Parathyroid adenoma (tissue), 2 donors: ENCODE results near the gene FAM98C.
"Not testable (repeated sequence)": the region's sequence is repeated elsewhere in the genome, so short reads cannot be mapped to it uniquely, and the experiment has no call there.

Source experiments
- H2AFZ ChIP-seq: fragments of 300-600 bp; sonication (generic); one replicate; pipeline ENCODE4 v1.7.0; 2017; ENCODE audit warnings: antibody characterized with exemption, mild to moderate bottlenecking
- H3K27ac ChIP-seq: fragments of 300-600 bp; sonication (generic); one replicate; pipeline ENCODE4 v1.7.0; 2017
- H3K27me3 ChIP-seq: fragments of 300-600 bp; sonication (generic); one replicate; pipeline ENCODE4 v1.7.0; 2017; ENCODE audit warnings: low read length; ENCODE audit not compliant: control insufficient read depth, insufficient read depth
- H3K36me3 ChIP-seq: fragments of 300-600 bp; sonication (generic); one replicate; pipeline ENCODE4 v1.7.0; 2017; ENCODE audit warnings: low read length; ENCODE audit not compliant: control insufficient read depth, insufficient read depth
- H3K4me1 ChIP-seq: fragments of 300-600 bp; sonication (generic); one replicate; pipeline ENCODE4 v1.7.0; 2017; ENCODE audit warnings: control low read depth
- H3K4me2 ChIP-seq: fragments of 300-600 bp; sonication (generic); one replicate; pipeline ENCODE4 v1.7.0; 2017; ENCODE audit warnings: low read length
- H3K4me3 ChIP-seq: fragments of 300-600 bp; sonication (generic); one replicate; pipeline ENCODE4 v1.7.0; 2017; ENCODE audit warnings: low read depth, low read length
- H3K79me2 ChIP-seq: fragments of 300-600 bp; sonication (generic); one replicate; pipeline ENCODE4 v1.7.0; 2017; ENCODE audit warnings: control low read depth
- H3K9ac ChIP-seq: fragments of 300-600 bp; sonication (generic); one replicate; pipeline ENCODE4 v1.7.0; 2017; ENCODE audit warnings: mild to moderate bottlenecking
- H3K9me3 ChIP-seq: fragments of 300-600 bp; sonication (generic); one replicate; pipeline ENCODE4 v1.7.0; 2017; ENCODE audit warnings: low read length; ENCODE audit not compliant: control insufficient read depth
- CTCF ChIP-seq: fragments of 300-600 bp; sonication (generic); IDR thresholded peaks from one replicate; pipeline ENCODE4 v1.7.0; 2017; ENCODE audit warnings: antibody characterized with exemption, mild to moderate bottlenecking
- donor health status: primary hyperparathyroidism.

FAM98C gene

GRCh38 chr19:38360351-38360750 is 42.5 kb upstream of the FAM98C start:
- Histone ChIP-seq H3K4me1 (no peaks in the 10 kb centered on the region), H3K9ac (no peak overlapping the region), H3K27me3 (no peaks in the 10 kb centered on the region), H3K4me2 (no peak overlapping the region), H3K4me3 (no peak overlapping the region), H3K79me2 (no peaks in the 10 kb centered on the region), H3K9me3 (no peaks in the 10 kb centered on the region), H3K27ac (no peak overlapping the region), H2AFZ (no peak overlapping the region), H3K36me3 (no peaks in the 10 kb centered on the region)
- no peak for TF ChIP-seq CTCF

GRCh38 chr19:38360839-38361631 is 41.9 kb upstream of the FAM98C start:
- Histone ChIP-seq H3K4me1 (no peaks in the 10 kb centered on the region), H3K27me3 (no peaks in the 10 kb centered on the region), H3K9ac (no peak overlapping the region), H3K27ac (no peak overlapping the region), H3K4me2 (peak overlapping the region; percentile 100), H3K36me3 (no peaks in the 10 kb centered on the region), H3K4me3 (peak overlapping the region; percentile 78), H3K79me2 (no peaks in the 10 kb centered on the region), H2AFZ (peak overlapping the region; percentile 97), H3K9me3 (no peaks in the 10 kb centered on the region)
- no peak for TF ChIP-seq CTCF

GRCh38 chr19:38361633-38362075 is 41.2 kb upstream of the FAM98C start:
- Histone ChIP-seq H3K4me3 (peak overlapping the region; percentile 78), H3K9me3 (no peaks in the 10 kb centered on the region), H3K27me3 (no peaks in the 10 kb centered on the region), H2AFZ (peak overlapping the region; percentile 97), H3K36me3 (no peaks in the 10 kb centered on the region), H3K4me1 (no peaks in the 10 kb centered on the region), H3K79me2 (no peaks in the 10 kb centered on the region), H3K4me2 (peak overlapping the region; percentile 100), H3K9ac (no peak overlapping the region), H3K27ac (peak overlapping the region; percentile 70)
- TF ChIP-seq CTCF = no peak

DNA sequence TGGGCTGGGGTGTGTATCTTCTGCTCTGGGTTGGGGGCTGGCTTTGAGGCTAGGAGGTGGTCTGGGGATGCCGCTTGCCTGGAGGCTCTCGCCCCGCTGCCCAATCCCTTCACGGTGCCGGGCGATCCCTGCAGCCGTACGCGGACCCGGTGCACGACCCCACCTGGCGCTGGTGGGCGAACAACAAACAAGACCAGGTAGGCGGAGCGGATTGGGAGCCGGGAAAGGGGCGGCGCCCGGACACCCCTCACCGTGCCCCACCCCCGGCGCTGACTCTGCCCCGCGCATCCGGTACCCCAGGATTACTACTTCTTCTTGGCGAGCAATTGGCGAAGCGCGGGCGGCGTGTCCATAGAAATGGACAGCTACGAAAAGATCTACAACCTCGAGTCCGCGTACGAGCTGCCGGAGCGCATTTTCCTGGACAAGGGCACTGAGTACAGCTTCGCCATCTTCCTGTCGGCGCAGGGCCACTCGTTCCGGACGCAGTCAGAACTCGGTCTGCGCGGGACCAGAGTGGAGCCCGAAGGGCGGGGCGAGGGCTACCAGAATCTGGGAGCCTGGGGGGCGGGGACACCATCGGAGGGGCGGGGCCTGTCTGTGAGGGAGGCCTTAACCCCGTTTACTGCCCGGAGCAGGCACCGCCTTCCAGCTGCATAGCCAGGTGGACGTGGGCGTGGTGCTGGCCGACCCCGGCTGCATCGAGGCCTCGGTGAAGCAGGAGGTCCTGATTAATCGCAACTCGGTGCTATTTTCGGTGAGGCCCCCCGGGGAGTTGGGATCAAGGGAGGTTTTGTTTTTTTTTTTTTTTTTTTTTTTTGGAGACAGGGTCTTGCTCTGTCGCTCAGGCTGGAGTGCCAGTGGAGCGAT is 40.6 kb upstream of the FAM98C start:
- Histone ChIP-seq H2AFZ (peak overlapping the region; percentile 97), H3K4me3 (peak overlapping the region; percentile 78), H3K9me3 (no peaks in the 10 kb centered on the region), H3K79me2 (no peaks in the 10 kb centered on the region), H3K4me1 (no peaks in the 10 kb centered on the region), H3K27me3 (no peaks in the 10 kb centered on the region), H3K27ac (peak overlapping the region; percentile 70), H3K9ac (no peak overlapping the region), H3K36me3 (no peaks in the 10 kb centered on the region), H3K4me2 (peak overlapping the region; percentile 100)
- no peak for TF ChIP-seq CTCF

GRCh38 chr19:38362946-38363688 is 39.8 kb upstream of the FAM98C start:
- peak overlapping the region; percentile 78 for H3K4me3 ChIP-seq
- H2AFZ ChIP-seq = peak overlapping the region; percentile 97
- H3K4me1 ChIP-seq, H3K9ac ChIP-seq, H3K9me3 ChIP-seq, H3K27ac ChIP-seq, H3K27me3 ChIP-seq, H3K79me2 ChIP-seq, H3K36me3 ChIP-seq: not testable (repeated sequence)
- H3K4me2 ChIP-seq = peak overlapping the region; percentile 100
